Tibial nerve (tissue), 4 donors: Measurements from ENCODE around the gene MRNIP. TPM values are rescaled to one million over a fixed set of nuclear protein-coding genes. Genes with fewer than 3 reads are reported as not detected.

Experiments used
- DNase-seq, 2 donors: peaks; one replicate each; pipeline ENCODE4 v3.0.0-alpha.2; 2019; ENCODE audit warnings: low spot score in 2 of 2
- H3K27ac ChIP-seq, 4 donors: fragments of 200-600 bp; sonication (generic) in 3 of 4; one replicate each; pipeline ENCODE4 v1.5.1; 2017 to 2019; ENCODE audit warnings: mild to moderate bottlenecking in 1 of 4
- H3K27me3 ChIP-seq, 2 donors: fragments of 200-600 bp; sonication (generic) in 1 of 2; one replicate each; pipeline versions ENCODE4 v1.5.1 to v1.6.0; 2017 to 2019
- H3K36me3 ChIP-seq, 3 donors: fragments of 200-600 bp; sonication (generic); one replicate each; pipeline ENCODE4 v1.5.1; 2018 to 2019
- H3K4me1 ChIP-seq, 4 donors: fragments of 200-600 bp; sonication (generic) in 3 of 4; one replicate each; pipeline ENCODE4 v1.5.1; 2017 to 2019
- H3K4me3 ChIP-seq, 4 donors: fragments of 200-600 bp; sonication (generic) in 3 of 4; one replicate each; pipeline ENCODE4 v1.5.1; 2017 to 2019; ENCODE audit warnings: mild to moderate bottlenecking in 1 of 4, moderate library complexity in 1 of 4
- H3K9me3 ChIP-seq, 4 donors: fragments of 200-600 bp; sonication (generic) in 3 of 4; one replicate each; pipeline ENCODE4 v1.5.1; 2017 to 2019
- CTCF ChIP-seq, 5 experiments: fragments of 200-600 bp in 3 of 5; fragments of 450-650 bp in 2 of 5; sonication (generic) in 3 of 5; IDR thresholded peaks; one replicate each; pipeline ENCODE4 v1.5.1; 2016 to 2019; ENCODE audit warnings: antibody characterized with exemption in 5 of 5, mild to moderate bottlenecking in 3 of 5, moderate library complexity in 2 of 5
- EP300 ChIP-seq, 2 donors: sonication (generic); formaldehyde crosslinking; IDR thresholded peaks; one replicate each; pipeline ENCODE4 v1.6.1; 2017; ENCODE audit warnings: antibody characterized with exemption in 2 of 2, mild to moderate bottlenecking in 1 of 2
- POLR2A ChIP-seq, 2 donors: fragments of 450-650 bp; IDR thresholded peaks; one replicate each; pipeline ENCODE4 v1.6.1; 2017; ENCODE audit warnings: antibody characterized with exemption in 2 of 2, mild to moderate bottlenecking in 2 of 2, moderate library complexity in 2 of 2
- whole genome bisulfite sequencing, 2 donors: methylation state at CpG; one replicate each; pipeline ENCODE4 v1.1.5; 2018; 5-methylcytosine and 5-hydroxymethylcytosine counted together
- total RNA-seq, 4 donors: library from RNA; depleted of rRNA; stranded (reverse); fragments of >200 nt; gene quantifications; one replicate each; pipeline ENCODE4 v1.1.0, GENCODE V29; 2016

MRNIP gene
- total RNA-seq, 4 donors from 2014 or later = 48.5 to 82.4 (median 63.2) TPM

- H3K9me3 ChIP-seq = no peaks in the 10 kb centered on the region
- H3K4me1 ChIP-seq = peaks cover 0 to 13% (median 0%) of the 10 kb centered on the region in 4 donors
- no peak overlapping the region for H3K27ac ChIP-seq
- WGBS, 2 donors = 88 to 92% methylated on average over 2 to 3 of the region's 5 CpGs
- H3K4me3 ChIP-seq = no peak overlapping the region
- no peaks in the 10 kb centered on the region for H3K27me3 ChIP-seq
- peaks cover 5 to 97% (median 11%) of the 10 kb centered on the region in 3 donors for H3K36me3 ChIP-seq
- TF ChIP-seq POLR2A (IDR thresholded peaks at IDR 0.05) (no peak), EP300 (IDR thresholded peaks at IDR 0.05) (no peak), CTCF (IDR thresholded peaks at IDR 0.05) (no peak)
- DNase-seq = no peak
These were observed 10.5 kb upstream of the MRNIP start for GRCh38 chr5:179869101-179869500.

GRCh38 chr5:179868541-179868940, 9.9 kb upstream of the MRNIP start:
- TF ChIP-seq CTCF (IDR thresholded peaks at IDR 0.05) (no peak), EP300 (IDR thresholded peaks at IDR 0.05) (no peak), POLR2A (IDR thresholded peaks at IDR 0.05) (no peak)
- Histone ChIP-seq H3K4me1 (peaks cover 0 to 13% (median 0%) of the 10 kb centered on the region in 4 donors), H3K27me3 (no peaks in the 10 kb centered on the region), H3K36me3 (peaks cover 2 to 97% (median 8%) of the 10 kb centered on the region in 3 donors), H3K4me3 (no peak overlapping the region), H3K27ac (no peak overlapping the region), H3K9me3 (no peaks in the 10 kb centered on the region)
- DNase-seq = no peak
- WGBS, 2 donors = 94 to 98% methylated on average over 12 to 14 of the region's 14 CpGs

DNA sequence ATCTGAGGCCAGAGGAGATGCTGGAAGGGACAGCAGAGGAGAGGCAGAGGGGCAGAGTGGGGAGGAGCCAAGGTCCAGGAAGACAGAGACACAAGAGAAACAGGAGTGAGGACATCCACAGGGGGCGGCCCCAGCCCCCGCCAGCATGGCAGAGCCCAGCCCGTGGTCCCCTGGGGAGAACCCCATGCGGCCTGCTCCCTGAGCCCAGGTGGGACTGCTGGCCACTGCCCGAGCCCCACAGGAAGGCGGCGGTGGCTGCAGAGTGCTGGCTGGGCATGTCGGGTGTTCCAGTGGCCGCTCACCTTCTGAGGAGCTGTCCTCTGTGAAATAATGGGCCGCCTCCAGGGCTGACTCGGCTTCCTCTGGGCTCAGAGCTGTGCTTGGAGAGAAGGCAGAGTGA, 8.9 kb upstream of the MRNIP start:
- H3K36me3 ChIP-seq = peaks cover 0 to 97% (median 2%) of the 10 kb centered on the region in 3 donors
- no peak for DNase-seq
- TF ChIP-seq POLR2A (IDR thresholded peaks at IDR 0.05) (no peak), EP300 (IDR thresholded peaks at IDR 0.05) (no peak), CTCF (IDR thresholded peaks at IDR 0.05) (no peak)
- H3K4me3 ChIP-seq = no peak overlapping the region
- 87 to 95% methylated on average over 11 of the region's 11 CpGs for WGBS, 2 donors
- peak overlapping the region in 1 of 4 donors; percentile 23 for H3K27ac ChIP-seq
- H3K9me3 ChIP-seq = no peaks in the 10 kb centered on the region
- H3K4me1 ChIP-seq = peaks cover 0 to 13% (median 0%) of the 10 kb centered on the region in 4 donors
- no peaks in the 10 kb centered on the region for H3K27me3 ChIP-seq

DNA sequence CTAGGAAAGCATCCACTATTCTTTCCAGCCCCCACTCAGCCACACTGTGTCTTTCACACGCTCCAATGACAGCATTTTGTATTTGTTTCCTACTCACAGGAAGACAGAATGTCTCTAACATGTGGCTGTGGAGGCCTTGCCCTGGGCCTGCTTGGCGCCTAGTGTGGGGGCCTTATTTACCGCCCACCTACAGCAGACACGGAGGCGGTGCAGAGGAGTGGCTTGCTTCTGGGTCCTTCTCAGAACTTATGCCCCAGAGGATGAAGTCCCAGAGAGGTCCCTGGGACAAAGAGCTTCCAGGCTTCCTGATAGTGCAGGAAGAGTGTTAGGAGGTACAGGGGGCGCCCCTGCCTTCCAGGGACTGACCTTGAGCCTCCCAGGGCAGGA, 8.5 kb upstream of the MRNIP start:
- Histone ChIP-seq H3K9me3 (peaks cover 0 to 2% (median 0%) of the 10 kb centered on the region in 4 donors), H3K4me1 (peaks cover 0 to 13% (median 0%) of the 10 kb centered on the region in 4 donors), H3K4me3 (no peak overlapping the region), H3K27me3 (no peaks in the 10 kb centered on the region), H3K36me3 (peaks cover 0 to 97% (median 0%) of the 10 kb centered on the region in 3 donors), H3K27ac (peak overlapping the region in 1 of 4 donors; percentile 23)
- no peak for DNase-seq
- WGBS, 2 donors = 76 to 81% methylated on average over 6 of the region's 6 CpGs
- TF ChIP-seq CTCF (IDR thresholded peaks at IDR 0.05) = no peak
- no peak for TF ChIP-seq EP300 (IDR thresholded peaks at IDR 0.05)
- no peak for TF ChIP-seq POLR2A (IDR thresholded peaks at IDR 0.05)

DNA sequence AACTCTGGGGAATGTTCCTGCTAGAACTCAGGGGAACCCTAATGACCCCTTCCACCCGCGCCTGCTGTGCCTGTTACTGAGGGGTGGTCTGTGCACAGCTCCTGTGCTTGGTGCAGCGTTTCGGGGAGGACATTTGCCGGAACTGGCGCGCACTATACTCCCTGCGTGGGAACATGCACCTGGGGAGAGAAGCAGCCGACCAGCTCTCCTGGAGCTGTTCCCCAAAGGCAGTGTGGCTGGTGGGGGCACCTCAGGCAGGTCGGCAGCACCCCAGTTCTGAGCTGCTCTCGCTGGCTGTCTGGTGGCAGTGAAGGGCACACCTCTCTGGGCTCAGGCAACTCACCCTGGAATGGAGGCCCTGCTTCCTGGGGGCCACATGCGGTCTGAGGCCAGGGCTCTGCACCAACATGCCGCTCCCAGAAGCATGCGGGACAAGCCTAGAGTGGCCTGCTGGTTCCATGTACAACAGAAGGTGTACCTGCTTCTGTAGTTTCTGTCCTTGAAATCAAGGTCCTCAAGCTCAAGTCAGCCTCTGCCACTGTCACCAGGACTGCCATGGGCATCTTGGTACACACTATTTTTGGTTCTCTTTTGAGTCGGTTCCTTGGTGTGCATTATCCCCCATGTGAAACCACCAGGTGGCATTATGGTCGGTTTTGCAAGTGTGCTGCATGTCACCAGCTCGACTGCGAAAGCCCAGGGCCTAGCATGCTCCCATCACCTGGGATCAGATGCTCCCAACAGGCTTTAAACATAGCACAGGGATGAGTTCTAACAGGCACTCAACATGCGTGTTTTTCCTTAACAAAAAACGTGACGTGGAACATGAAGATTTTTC, 7.8 kb upstream of the MRNIP start:
- H3K4me3 ChIP-seq = no peak overlapping the region
- peaks cover 0 to 100% (median 0%) of the 10 kb centered on the region in 3 donors for H3K36me3 ChIP-seq
- no peak for TF ChIP-seq POLR2A (IDR thresholded peaks at IDR 0.05)
- TF ChIP-seq CTCF (IDR thresholded peaks at IDR 0.05) = no peak
- TF ChIP-seq EP300 (IDR thresholded peaks at IDR 0.05) = no peak
- peaks cover 0 to 4% (median 0%) of the 10 kb centered on the region in 4 donors for H3K9me3 ChIP-seq
- H3K4me1 ChIP-seq = peaks cover 0 to 13% (median 0%) of the 10 kb centered on the region in 4 donors
- DNase-seq = no peak
- peak overlapping the region in 1 of 4 donors; percentile 45 for H3K27ac ChIP-seq
- no peaks in the 10 kb centered on the region for H3K27me3 ChIP-seq
- WGBS, 2 donors = 76 to 80% methylated on average over 20 to 21 of the region's 21 CpGs
